SH-SY5Y (cell line): Measurements from ENCODE around the gene SEL1L.

Source experiments
- GATA2 ChIP-seq: IDR thresholded peaks from 2 replicates; pipeline ENCODE4 v1.6.1; 2011; ENCODE audit warnings: mild to moderate bottlenecking, low read depth, low read length
- GATA3 ChIP-seq: IDR thresholded peaks from 2 replicates; pipeline ENCODE4 v1.6.1; 2011; ENCODE audit warnings: low read depth, mild to moderate bottlenecking, low read length, moderate library complexity

DNA sequence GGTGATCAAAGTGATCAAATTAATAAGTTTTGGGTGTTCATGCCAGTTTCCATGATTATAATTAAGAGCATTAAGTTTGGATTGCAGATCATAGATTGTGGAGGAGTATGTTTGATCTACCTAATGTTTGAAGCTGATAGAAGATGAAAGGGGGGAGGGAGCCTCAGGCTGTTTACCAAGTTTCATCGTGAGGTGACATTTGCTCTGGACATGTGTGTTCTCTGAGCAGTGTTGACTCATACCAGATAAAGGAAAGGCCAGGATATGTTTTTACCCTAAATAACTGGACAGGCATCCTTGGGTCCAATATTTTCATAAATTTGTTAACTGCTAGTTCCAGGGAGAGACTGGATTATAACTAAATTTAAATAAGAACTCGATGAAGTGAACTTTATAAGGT lies 3.5 kb upstream of the SEL1L start:
- no peak for TF ChIP-seq GATA3
- no peak for TF ChIP-seq GATA2
